IPS-15b (cell line): ENCODE measurements around the gene SIKE1.
A peak's percentile ranks its signal among the peaks of the same experiment; 100 is the strongest.
"Not testable (repeated sequence)": the region's sequence is repeated elsewhere in the genome, so short reads cannot be mapped to it uniquely, and the experiment has no call there.

Experiments used
- H3K27me3 ChIP-seq: one replicate; pipeline ENCODE4 v1.6.1; 2013; ENCODE audit warnings: low read length; ENCODE audit not compliant: control insufficient read depth, insufficient read depth
- H3K36me3 ChIP-seq: one replicate; pipeline ENCODE4 v1.6.1; 2013; ENCODE audit warnings: low read length; ENCODE audit not compliant: control insufficient read depth, insufficient read depth
- H3K4me1 ChIP-seq: one replicate; pipeline ENCODE4 v1.6.1; 2013; ENCODE audit warnings: mild to moderate bottlenecking, low read length; ENCODE audit not compliant: control insufficient read depth, insufficient read depth
- H3K4me3 ChIP-seq: one replicate; pipeline ENCODE4 v1.5.1; 2013; ENCODE audit warnings: low read depth, low read length
- H3K9ac ChIP-seq: one replicate; pipeline ENCODE4 v1.6.1; 2013; ENCODE audit warnings: low read depth, mild to moderate bottlenecking, low read length
- H3K9me3 ChIP-seq: one replicate; pipeline ENCODE4 v1.6.1; 2013; ENCODE audit warnings: mild to moderate bottlenecking, low read length; ENCODE audit not compliant: control insufficient read depth, insufficient read depth

SIKE1 gene

GRCh38 chr1:114779722-114780121 is 763 bp downstream of the SIKE1 start:
- Histone ChIP-seq H3K4me1 (no peaks in the 10 kb centered on the region), H3K9me3 (no peaks in the 10 kb centered on the region), H3K36me3 (peaks cover 8% of the 10 kb centered on the region), H3K4me3 (peak overlapping the region; percentile 96), H3K27me3 (peaks cover 7% of the 10 kb centered on the region), H3K9ac (peak overlapping the region; percentile 93)

- H3K9ac ChIP-seq, H3K36me3 ChIP-seq, H3K27me3 ChIP-seq, H3K4me1 ChIP-seq, H3K4me3 ChIP-seq, H3K9me3 ChIP-seq: not testable (repeated sequence)
Observed at GRCh38 chr1:114776726-114777125, 3.8 kb downstream of the SIKE1 start.

- Histone ChIP-seq H3K4me3 (no peak overlapping the region), H3K9ac (no peak overlapping the region), H3K9me3 (no peaks in the 10 kb centered on the region), H3K27me3 (no peaks in the 10 kb centered on the region), H3K36me3 (no peaks in the 10 kb centered on the region), H3K4me1 (no peaks in the 10 kb centered on the region)
Observed at GRCh38 chr1:114771992-114772391, 8.5 kb downstream of the SIKE1 start.

- Histone ChIP-seq H3K27me3 (no peaks in the 10 kb centered on the region), H3K36me3 (no peaks in the 10 kb centered on the region), H3K9me3 (no peaks in the 10 kb centered on the region), H3K9ac (no peak overlapping the region), H3K4me3 (no peak overlapping the region), H3K4me1 (no peaks in the 10 kb centered on the region)
Observed at GRCh38 chr1:114770989-114771388, 9.5 kb downstream of the SIKE1 start.

- Histone ChIP-seq H3K27me3 (no peaks in the 10 kb centered on the region), H3K36me3 (no peaks in the 10 kb centered on the region), H3K9me3 (no peaks in the 10 kb centered on the region), H3K4me1 (no peaks in the 10 kb centered on the region), H3K4me3 (no peak overlapping the region), H3K9ac (no peak overlapping the region)
Observed at GRCh38 chr1:114764689-114765088, 15.8 kb downstream of the SIKE1 start.

GRCh38 chr1:114758256-114758832 is 22.1 kb downstream of the SIKE1 start:
- H3K9ac ChIP-seq = peak overlapping the region; percentile 79

GRCh38 chr1:114757455-114758255 is 22.8 kb downstream of the SIKE1 start, which contains the start of gene CSDE1:
TSS of gene CSDE1 (minus strand) at chr1:114757984. CDS start at chr1:114739890, 18,094 bp downstream.
- H3K4me3 ChIP-seq = peak within 1 kb of the TSS; percentile 100
- peaks cover 15% of the 10 kb centered on the region for H3K4me1 ChIP-seq
- H3K36me3 ChIP-seq = no peaks in the 10 kb centered on the region
- H3K9ac ChIP-seq = peak within 1 kb of the TSS; percentile 100
- no peaks in the 10 kb centered on the region for H3K9me3 ChIP-seq
- no peaks in the 10 kb centered on the region for H3K27me3 ChIP-seq

More at GRCh38 chr1:114758256-114758832, 22.1 kb downstream of the SIKE1 start:
- Histone ChIP-seq H3K4me1 (peaks cover 8% of the 10 kb centered on the region), H3K4me3 (peak overlapping the region; percentile 23), H3K27me3 (no peaks in the 10 kb centered on the region), H3K36me3 (no peaks in the 10 kb centered on the region), H3K9me3 (no peaks in the 10 kb centered on the region)

GRCh38 chr1:114756949-114757454 is 23.5 kb downstream of the SIKE1 start:
- H3K9me3 ChIP-seq = no peaks in the 10 kb centered on the region

GRCh38 chr1:114756009-114756892 is 24.2 kb downstream of the SIKE1 start:
- no peaks in the 10 kb centered on the region for H3K9me3 ChIP-seq
- H3K27me3 ChIP-seq = no peaks in the 10 kb centered on the region
- H3K9ac ChIP-seq = peak overlapping the region; percentile 87
- no peaks in the 10 kb centered on the region for H3K36me3 ChIP-seq
- peaks cover 22% of the 10 kb centered on the region for H3K4me1 ChIP-seq
- peak overlapping the region; percentile 100 for H3K4me3 ChIP-seq

More at GRCh38 chr1:114756949-114757454, 23.5 kb downstream of the SIKE1 start:
- Histone ChIP-seq H3K27me3 (no peaks in the 10 kb centered on the region), H3K36me3 (no peaks in the 10 kb centered on the region), H3K4me3 (peak overlapping the region; percentile 100), H3K9ac (peak overlapping the region; percentile 87), H3K4me1 (peaks cover 22% of the 10 kb centered on the region)

- no peaks in the 10 kb centered on the region for H3K36me3 ChIP-seq
- H3K4me1 ChIP-seq = peaks cover 24% of the 10 kb centered on the region
- H3K9me3 ChIP-seq = no peaks in the 10 kb centered on the region
- peak overlapping the region; percentile 3 for H3K4me3 ChIP-seq
- no peak overlapping the region for H3K9ac ChIP-seq
- H3K27me3 ChIP-seq = no peaks in the 10 kb centered on the region
Observed at GRCh38 chr1:114755006-114755931, 25.2 kb downstream of the SIKE1 start.
